KMS-11 (cell line): ENCODE measurements around the gene ATXN2.

Experiments
- H2AFZ ChIP-seq: fragments of 200-600 bp; sonication (generic); 2 replicates; pipeline ENCODE4 v1.6.1; 2016; ENCODE audit warnings: antibody characterized with exemption, mixed run types, low read depth
- H3K27ac ChIP-seq: fragments of 200-600 bp; sonication (generic); 2 replicates; pipeline ENCODE4 v1.6.1; 2016; ENCODE audit warnings: mild to moderate bottlenecking, mixed run types
- H3K27me3 ChIP-seq: fragments of 200-600 bp; sonication (generic); 2 replicates; pipeline ENCODE4 v1.6.1; 2017; ENCODE audit warnings: mild to moderate bottlenecking, low read depth, mixed run types, moderate library complexity; ENCODE audit not compliant: insufficient read depth
- H3K36me3 ChIP-seq: fragments of 200-600 bp; sonication (generic); 2 replicates; pipeline ENCODE4 v1.6.1; 2017; ENCODE audit warnings: mild to moderate bottlenecking, mixed run types; ENCODE audit not compliant: insufficient read depth
- H3K4me1 ChIP-seq: fragments of 200-600 bp; sonication (generic); 2 replicates; pipeline ENCODE4 v1.6.1; 2016; ENCODE audit warnings: mild to moderate bottlenecking, low read depth, mixed run types; ENCODE audit not compliant: poor library complexity, severe bottlenecking
- H3K4me2 ChIP-seq: fragments of 200-600 bp; sonication (generic); 2 replicates; pipeline ENCODE4 v1.7.0; 2016; ENCODE audit warnings: mild to moderate bottlenecking, mixed run types
- H3K4me3 ChIP-seq: fragments of 200-600 bp; sonication (generic); IDR thresholded peaks from 2 replicates; pipeline ENCODE4 v1.6.1; 2017; ENCODE audit warnings: low read depth, low read length, mixed read lengths; ENCODE audit not compliant: insufficient read depth
- H3K79me2 ChIP-seq: fragments of 200-600 bp; sonication (generic); 2 replicates; pipeline ENCODE4 v1.6.1; 2016; ENCODE audit warnings: low read depth, mixed run types; ENCODE audit not compliant: insufficient read depth
- H3K9ac ChIP-seq: fragments of 200-600 bp; sonication (generic); 2 replicates; pipeline ENCODE4 v1.6.1; 2016; ENCODE audit warnings: mild to moderate bottlenecking, mixed run types
- H4K20me1 ChIP-seq: fragments of 200-600 bp; sonication (generic); 2 replicates; pipeline ENCODE4 v1.6.1; 2016; ENCODE audit warnings: mild to moderate bottlenecking, mixed run types; ENCODE audit not compliant: insufficient read depth
- CTCF ChIP-seq: fragments of 200-600 bp; sonication (generic); conservative IDR thresholded peaks from 2 replicates; pipeline ENCODE4 v1.6.1; 2017; ENCODE audit warnings: low read depth, mild to moderate bottlenecking, antibody characterized with exemption, low read length, moderate library complexity, mixed read lengths

The ATXN2 gene

DNA sequence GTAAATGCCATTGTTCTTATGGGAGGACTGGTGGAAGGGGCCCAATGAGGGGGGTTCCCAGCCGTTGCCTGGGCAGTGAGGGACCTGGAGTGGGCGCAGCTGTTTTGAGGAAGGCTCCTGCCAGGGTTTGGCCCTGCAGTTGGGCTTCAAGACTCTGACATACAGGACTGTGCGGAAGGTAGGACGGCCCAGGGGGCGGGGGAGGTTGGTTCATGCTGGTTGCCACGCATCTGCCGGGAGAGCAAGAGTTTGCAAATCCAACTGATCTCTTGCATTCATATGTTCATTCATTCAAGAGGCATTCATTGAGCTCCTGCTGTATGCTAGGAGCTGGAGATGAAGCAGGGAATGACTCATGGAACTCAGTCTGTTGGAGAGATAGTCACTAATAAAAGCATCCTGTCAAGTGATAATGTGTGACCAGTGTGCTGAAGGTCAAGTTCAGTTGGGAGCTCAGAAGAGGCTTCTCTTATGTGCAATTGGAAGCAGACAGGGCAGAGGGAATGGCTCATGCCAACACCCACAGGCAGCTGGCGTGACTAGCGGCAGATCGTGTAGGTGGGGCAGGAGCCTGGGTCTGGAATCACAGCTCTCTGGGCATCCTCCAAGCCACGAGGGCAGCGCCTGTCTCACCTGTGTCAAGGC, 185.6 kb downstream of the ATXN2 start:
- TF ChIP-seq CTCF, result no peak
- no peaks in the 10 kb centered on the region for H4K20me1 ChIP-seq
- H3K79me2 ChIP-seq, result peaks cover 36% of the 10 kb centered on the region
- H3K27ac ChIP-seq, result no peak overlapping the region
- no peak overlapping the region for H2AFZ ChIP-seq
- no peak overlapping the region for H3K9ac ChIP-seq
- H3K4me3 ChIP-seq, result no peak overlapping the region
- no peaks in the 10 kb centered on the region for H3K27me3 ChIP-seq
- H3K36me3 ChIP-seq, result no peaks in the 10 kb centered on the region
- peaks cover 35% of the 10 kb centered on the region for H3K4me1 ChIP-seq
- no peak overlapping the region for H3K4me2 ChIP-seq

DNA sequence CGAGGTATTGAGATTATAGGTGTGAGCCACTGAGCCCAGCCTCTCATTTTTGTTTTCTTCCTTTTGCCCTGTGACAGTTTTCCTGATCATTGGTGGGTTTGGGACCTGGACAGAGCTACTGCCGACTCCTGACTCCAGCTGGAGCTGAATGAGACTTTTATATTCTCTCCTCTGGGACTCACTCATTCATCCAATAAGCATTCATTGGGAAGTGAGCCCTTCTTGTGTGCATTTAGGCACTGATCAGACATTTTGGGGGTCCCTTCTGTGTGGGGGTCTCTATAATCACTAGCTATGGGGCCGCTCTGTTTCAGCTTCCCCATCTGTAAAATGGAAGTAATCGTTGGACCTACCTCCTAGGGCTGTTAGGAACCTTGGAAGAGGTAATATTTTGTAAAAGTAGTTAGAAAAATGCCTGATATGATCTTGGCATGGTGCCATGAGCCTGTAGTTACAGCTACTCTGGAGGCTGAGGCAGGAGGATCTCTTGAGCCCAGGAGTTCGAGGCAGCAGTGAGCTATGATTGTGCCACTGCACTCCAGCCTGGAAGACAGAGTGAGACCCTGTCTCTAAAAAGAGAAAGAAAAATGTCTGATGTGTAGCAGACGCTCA, 186.2 kb downstream of the ATXN2 start:
- Histone ChIP-seq H3K9ac (no peak overlapping the region), H2AFZ (no peak overlapping the region), H3K4me3 (no peak overlapping the region), H3K4me1 (peaks cover 41% of the 10 kb centered on the region), H3K4me2 (no peak overlapping the region), H3K27ac (no peak overlapping the region), H3K79me2 (peaks cover 42% of the 10 kb centered on the region), H3K36me3 (no peaks in the 10 kb centered on the region), H3K27me3 (no peaks in the 10 kb centered on the region), H4K20me1 (no peaks in the 10 kb centered on the region)
- no peak for TF ChIP-seq CTCF

- H3K4me3 ChIP-seq, result no peak overlapping the region
- H3K9ac ChIP-seq, result no peak overlapping the region
- H3K4me2 ChIP-seq, result no peak overlapping the region
- H4K20me1 ChIP-seq, result no peaks in the 10 kb centered on the region
- no peak for TF ChIP-seq CTCF
- H3K36me3 ChIP-seq, result no peaks in the 10 kb centered on the region
- no peak overlapping the region for H2AFZ ChIP-seq
- H3K27ac ChIP-seq, result no peak overlapping the region
- no peaks in the 10 kb centered on the region for H3K27me3 ChIP-seq
- H3K4me1 ChIP-seq, result peaks cover 47% of the 10 kb centered on the region
- H3K79me2 ChIP-seq, result peaks cover 50% of the 10 kb centered on the region
Measured at GRCh38 chr12:111412007-111412829, 186.9 kb downstream of the ATXN2 start.

DNA sequence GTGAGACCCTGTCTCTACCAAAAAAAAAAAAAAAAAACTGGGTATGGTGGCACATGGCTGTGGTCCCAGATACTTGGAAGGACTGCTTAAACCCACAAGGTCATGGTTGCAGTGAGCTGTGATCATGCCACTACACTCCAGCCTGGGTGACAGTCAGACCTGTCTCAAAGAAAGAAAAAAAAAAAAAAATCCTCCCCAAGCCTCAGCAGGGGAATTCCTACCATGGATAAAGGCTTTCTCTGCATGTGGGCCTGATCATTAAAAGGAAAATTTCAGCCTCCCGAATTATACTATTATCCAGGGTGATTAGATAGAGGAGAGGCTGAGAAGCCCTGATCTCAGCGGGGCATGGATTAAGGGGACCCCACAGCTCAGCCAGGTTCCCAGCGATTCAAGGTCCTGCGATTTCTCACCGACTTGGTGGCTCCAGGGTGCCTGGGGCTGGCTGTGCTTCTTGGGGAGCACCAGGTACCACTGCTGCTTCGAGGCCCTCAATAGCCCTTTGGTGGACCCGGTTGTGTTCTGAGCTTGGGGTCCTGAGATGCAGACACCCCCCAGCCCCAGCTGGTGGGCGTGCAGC, 187.8 kb downstream of the ATXN2 start:
- Histone ChIP-seq H3K4me3 (no peak overlapping the region), H3K27me3 (no peaks in the 10 kb centered on the region), H2AFZ (no peak overlapping the region), H3K27ac (peak overlapping the region; percentile 40; the same call in 1 of the 2 replicates), H3K9ac (no peak overlapping the region), H3K4me2 (peak overlapping the region; percentile 36; the same call in 1 of the 2 replicates), H3K4me1 (peaks cover 47% of the 10 kb centered on the region), H3K79me2 (peaks cover 57% of the 10 kb centered on the region), H4K20me1 (no peaks in the 10 kb centered on the region), H3K36me3 (no peaks in the 10 kb centered on the region)
- TF ChIP-seq CTCF, result no peak
